Superior temporal gyrus (tissue), 1 donor: Measurements from ENCODE around the gene MAML1.

ENCODE experiments used
- DNase-seq: peaks from one replicate; pipeline ENCODE4 v3.0.0-alpha.2; 2016; ENCODE audit errors: extremely low spot score

MAML1 gene

GRCh38 chr5:179804555-179804947 lies 71.9 kb downstream of the MAML1 start:
- no peak for DNase-seq

GRCh38 chr5:179805070-179805528 lies 72.5 kb downstream of the MAML1 start:
- DNase-seq, result no peak

- no peak for DNase-seq
These were observed 73.1 kb downstream of the MAML1 start for GRCh38 chr5:179805529-179806249.

GRCh38 chr5:179806250-179807048 lies 73.8 kb downstream of the MAML1 start, which contains the start of gene MGAT4B:
Gene MGAT4B (minus strand): TSS chr5:179806866. CDS start chr5:179806583, 283 bp downstream.
- peak; percentile 63 for DNase-seq

GRCh38 chr5:179812135-179812825 lies 79.7 kb downstream of the MAML1 start:
- DNase-seq, result no peak

GRCh38 chr5:179812997-179813607 lies 80.5 kb downstream of the MAML1 start:
- DNase-seq, result no peak

GRCh38 chr5:179814090-179814489 lies 81.5 kb downstream of the MAML1 start:
- no peak for DNase-seq

- DNase-seq, result no peak
These were observed 83.0 kb downstream of the MAML1 start for GRCh38 chr5:179815491-179816249.

GRCh38 chr5:179816401-179816795 lies 83.8 kb downstream of the MAML1 start:
- DNase-seq, result no peak

- DNase-seq, result no peak
These were observed 84.3 kb downstream of the MAML1 start for GRCh38 chr5:179816796-179817469.

GRCh38 chr5:179817470-179817840 lies 84.8 kb downstream of the MAML1 start:
- DNase-seq, result no peak

- DNase-seq, result no peak
These were observed 85.5 kb downstream of the MAML1 start for GRCh38 chr5:179817890-179818745.

- peak; percentile 93 for DNase-seq
These were observed 86.2 kb downstream of the MAML1 start for GRCh38 chr5:179818746-179819295.

- peak; percentile 70 for DNase-seq
These were observed 86.9 kb downstream of the MAML1 start for GRCh38 chr5:179819296-179820126.

GRCh38 chr5:179820127-179820482 lies 87.5 kb downstream of the MAML1 start:
- peak; percentile 36 for DNase-seq

- DNase-seq, result peak; percentile 91
These were observed 88.1 kb downstream of the MAML1 start, which contains the start of gene SQSTM1 for GRCh38 chr5:179820483-179821297. Gene SQSTM1 (plus strand): TSS chr5:179820905. CDS start chr5:179820937, 32 bp downstream.

- DNase-seq, result peak; percentile 88
These were observed 88.9 kb downstream of the MAML1 start for GRCh38 chr5:179821298-179822058.
